Mononuclear cell (primary cell): ENCODE data around the gene PDE4D. TPM values are rescaled to one million over a fixed set of nuclear protein-coding genes. Genes with fewer than 3 reads are reported as not detected.

Source experiments
- H3K27me3 ChIP-seq: 2 replicates; pipeline ENCODE4 v1.6.0; 2011; ENCODE audit warnings: low read length, control low read depth; ENCODE audit not compliant: insufficient read depth
- H3K4me1 ChIP-seq: 2 replicates; pipeline ENCODE4 v1.5.1; 2011; ENCODE audit warnings: mild to moderate bottlenecking, low read length, control low read depth; ENCODE audit not compliant: insufficient read depth
- H3K4me3 ChIP-seq: 2 replicates; pipeline ENCODE4 v1.5.1; 2011; ENCODE audit warnings: mild to moderate bottlenecking, low read length, moderate library complexity
- H3K9me3 ChIP-seq: 2 replicates; pipeline ENCODE4 v1.5.1; 2011; ENCODE audit warnings: low read depth, mild to moderate bottlenecking, control low read depth, low read length
- total RNA-seq: library from RNA; depleted of rRNA; stranded (reverse); fragments of >200 nt; gene quantifications from one replicate; pipeline ENCODE4 v1.2.3, GENCODE V29; 2012

Gene PDE4D
- total RNA-seq, 1 donor = 171 TPM

DNA sequence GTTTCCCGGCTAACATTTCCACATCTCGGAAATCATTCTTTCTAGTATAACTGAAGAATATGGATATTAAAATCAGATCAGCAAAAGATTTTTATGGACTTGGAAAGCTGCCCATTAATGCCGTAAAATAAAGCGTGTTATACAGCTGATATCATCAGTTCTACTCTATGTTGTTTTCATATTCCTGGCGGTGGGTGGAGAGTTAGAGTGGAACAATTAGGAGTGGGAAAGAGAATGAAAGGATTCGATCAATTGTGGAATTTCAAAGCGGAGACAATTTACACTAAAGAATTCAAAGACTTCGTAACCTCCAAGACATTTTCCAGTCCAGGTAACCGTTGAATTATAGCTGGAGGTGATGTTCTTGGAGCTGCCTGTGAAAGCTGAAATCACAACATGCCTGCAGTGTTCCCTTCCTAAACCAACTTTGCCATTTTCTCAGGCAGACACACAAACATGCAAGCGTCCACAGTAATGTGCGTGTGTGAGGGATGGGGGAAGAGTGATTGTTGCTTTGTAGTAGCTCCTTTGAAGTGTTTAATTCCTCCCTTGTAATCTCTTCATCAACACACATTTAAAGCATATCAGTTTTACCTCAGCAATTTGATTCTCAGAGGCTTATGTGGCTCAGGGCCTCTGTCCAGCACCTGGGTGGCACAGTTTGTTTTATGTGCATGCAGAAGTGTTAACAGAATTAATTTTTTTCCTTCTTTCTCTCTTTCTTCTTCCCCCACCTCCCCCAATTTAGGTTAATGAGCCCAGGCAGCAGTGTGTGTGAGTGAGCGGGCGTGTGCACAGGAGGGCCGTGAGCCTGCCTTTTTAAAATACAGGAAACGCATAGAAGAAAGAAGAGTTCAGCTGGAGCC is 766.6 kb downstream of the PDE4D start:
- H3K27me3 ChIP-seq = no peaks in the 10 kb centered on the region
- H3K4me1 ChIP-seq = peaks cover 30% of the 10 kb centered on the region
- H3K4me3 ChIP-seq = peak overlapping the region; percentile 10
- no peaks in the 10 kb centered on the region for H3K9me3 ChIP-seq

DNA sequence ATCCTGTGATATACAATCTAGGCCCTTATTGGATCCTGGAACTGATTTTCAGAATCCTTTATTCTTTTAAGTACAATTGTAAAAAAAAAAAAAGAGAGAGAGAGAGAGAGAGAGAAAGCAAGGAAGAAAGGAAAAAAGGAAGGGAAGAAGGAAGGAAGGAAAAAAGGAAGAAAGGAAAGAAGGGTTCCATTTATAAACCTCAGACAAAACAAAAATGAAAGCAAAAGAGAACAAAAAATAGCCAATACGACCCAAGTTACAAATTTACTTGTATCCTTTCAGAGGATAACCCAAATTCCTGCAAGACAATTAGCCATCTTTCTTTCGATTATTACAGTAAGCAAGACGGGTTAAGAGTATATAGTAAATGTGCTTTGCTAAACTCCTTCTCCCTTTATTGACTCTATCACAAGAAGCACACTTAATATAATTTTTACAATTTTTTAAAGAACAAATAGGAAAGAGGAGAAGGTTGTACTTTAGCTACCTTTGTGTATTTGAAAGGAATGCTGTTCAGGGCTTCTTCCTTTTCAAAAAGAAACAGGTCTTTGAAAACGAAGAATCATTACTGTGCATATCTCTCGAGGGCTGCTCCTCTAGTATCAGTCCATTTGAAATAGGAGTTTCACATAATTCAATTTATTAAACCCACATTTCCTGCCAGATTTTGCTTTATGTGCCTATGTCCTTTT is 767.4 kb downstream of the PDE4D start:
- Histone ChIP-seq H3K9me3 (no peaks in the 10 kb centered on the region), H3K4me3 (no peak overlapping the region), H3K27me3 (no peaks in the 10 kb centered on the region), H3K4me1 (peaks cover 30% of the 10 kb centered on the region)

DNA sequence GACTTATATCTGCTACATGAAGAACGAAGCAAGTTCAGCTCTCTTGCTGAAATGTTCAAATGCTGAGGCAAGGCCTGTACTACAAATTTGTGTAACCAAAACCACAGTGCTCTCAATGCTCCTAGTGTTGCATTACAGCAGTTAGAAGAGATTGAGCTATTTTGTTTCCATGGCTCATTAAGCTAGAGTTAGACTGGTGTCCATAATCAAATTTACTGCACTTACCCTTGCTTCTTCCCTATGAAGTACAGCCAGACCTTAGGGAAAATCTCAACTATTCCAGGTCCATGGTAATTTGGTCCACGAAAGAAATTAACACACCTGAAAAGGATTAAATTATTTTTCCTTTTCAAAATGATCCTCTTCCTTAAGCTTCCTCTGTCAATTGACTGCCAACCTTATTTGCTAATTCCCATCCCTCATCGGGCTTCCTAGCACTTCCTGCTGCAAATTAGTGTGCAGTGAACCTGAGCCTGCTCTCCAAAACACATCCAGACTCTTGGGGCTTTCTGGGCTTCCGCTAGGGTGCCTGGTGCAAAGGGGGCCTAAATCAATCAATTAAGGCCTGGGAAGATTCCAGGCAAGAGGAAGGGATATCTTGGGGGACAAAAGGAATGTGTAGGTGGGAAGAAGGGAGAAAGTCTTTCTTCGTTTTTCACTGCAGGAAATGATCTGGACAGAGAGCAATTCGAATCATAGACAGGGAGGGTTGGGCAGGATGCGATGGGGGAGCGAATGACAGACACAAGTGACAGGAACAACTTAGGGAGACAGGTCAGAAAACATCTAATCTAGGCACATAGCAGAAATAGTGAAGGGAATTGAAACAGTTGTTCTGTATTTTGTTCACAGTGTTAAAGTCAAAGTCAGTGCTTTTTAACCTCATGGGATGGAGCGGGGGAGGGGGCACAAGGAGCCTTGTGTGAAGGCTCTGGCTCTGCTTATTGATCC is 768.2 kb downstream of the PDE4D start:
- Histone ChIP-seq H3K4me1 (peaks cover 30% of the 10 kb centered on the region), H3K4me3 (no peak overlapping the region), H3K9me3 (no peaks in the 10 kb centered on the region), H3K27me3 (no peaks in the 10 kb centered on the region)

DNA sequence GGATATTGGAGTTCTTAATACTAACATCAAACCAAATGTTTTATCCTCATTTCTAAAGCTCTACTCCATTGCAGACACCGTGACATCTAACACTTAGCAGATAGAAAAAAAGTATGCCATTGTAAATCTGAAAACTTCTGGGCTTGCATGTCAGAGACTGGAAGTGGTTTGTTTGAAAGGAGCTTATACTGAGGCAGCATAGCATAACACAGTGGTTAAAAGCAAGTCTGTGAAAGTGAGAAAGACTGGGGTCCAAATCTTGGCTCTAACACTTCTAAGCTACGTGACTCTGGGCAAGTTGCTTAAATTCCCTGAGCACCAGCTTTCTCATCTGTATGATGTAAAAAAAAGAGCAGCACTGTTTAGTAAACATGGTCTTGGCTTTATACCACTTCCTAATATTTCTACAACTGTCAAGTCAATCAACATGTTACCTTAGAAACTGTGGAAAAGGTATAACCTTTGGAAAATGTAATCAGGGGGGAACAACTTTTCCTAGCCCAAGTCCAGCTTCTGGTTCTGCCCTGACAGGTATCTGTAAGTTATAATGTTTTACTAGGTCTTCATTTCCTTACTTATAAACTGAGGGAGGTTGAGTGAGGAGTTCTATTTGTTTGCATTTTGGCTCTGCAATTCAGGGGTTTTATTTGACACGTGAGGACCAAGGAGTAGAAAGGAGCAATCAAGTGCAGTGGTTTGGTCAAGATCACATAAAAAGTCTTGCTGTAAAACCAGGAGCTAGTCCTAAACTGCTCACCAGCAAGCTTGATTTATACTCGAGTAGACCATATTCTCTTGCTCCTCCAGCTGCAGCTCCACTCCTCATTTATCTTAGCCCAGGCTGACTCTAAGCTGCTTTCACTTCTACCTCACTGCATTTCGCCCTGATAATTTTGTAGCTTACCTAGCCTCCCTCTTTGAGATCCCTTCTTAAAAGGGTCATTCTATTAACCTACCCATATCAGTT is 769.6 kb downstream of the PDE4D start:
- H3K4me3 ChIP-seq = no peak overlapping the region
- H3K4me1 ChIP-seq = peaks cover 30% of the 10 kb centered on the region
- H3K27me3 ChIP-seq = no peaks in the 10 kb centered on the region
- H3K9me3 ChIP-seq = no peaks in the 10 kb centered on the region

DNA sequence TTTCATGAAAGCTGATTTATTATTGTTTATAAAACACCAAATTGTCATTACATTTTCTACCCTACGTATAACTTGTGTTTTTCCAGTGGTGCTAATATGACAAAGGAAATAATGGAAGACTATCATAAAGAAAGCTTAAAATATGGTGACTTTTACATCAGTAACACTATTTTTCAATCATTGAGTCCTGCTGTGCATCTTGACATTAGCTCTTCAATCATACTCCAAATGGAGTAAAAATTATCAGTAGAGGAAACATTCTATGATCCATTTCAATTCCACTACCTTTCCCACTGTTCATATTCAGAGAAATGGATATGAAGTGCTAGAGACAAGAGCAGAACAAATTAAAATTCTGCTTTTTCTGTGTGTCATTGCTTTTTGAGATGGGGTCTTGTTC is 774.0 kb downstream of the PDE4D start:
- Histone ChIP-seq H3K9me3 (no peaks in the 10 kb centered on the region), H3K27me3 (no peaks in the 10 kb centered on the region), H3K4me1 (peaks cover 5% of the 10 kb centered on the region), H3K4me3 (no peak overlapping the region)

DNA sequence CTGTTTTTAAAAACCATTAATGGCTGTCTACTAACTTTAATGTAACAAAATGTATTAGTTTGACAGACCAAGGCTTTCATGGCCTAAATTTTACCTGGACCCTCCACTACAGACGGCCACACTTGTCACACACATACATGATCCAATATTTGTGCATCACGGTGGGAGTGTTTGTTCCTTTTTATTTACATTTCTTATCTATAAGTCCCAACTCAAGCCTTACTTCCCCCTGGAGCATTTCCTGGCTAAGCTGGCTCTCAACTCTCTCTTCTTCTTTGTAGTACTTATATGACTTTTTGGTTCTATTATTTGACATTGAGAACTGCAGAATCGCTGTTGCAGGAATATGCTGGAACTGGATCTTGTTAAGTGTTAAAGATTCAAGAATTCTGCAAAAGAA is 776.2 kb downstream of the PDE4D start:
- Histone ChIP-seq H3K4me1 (no peaks in the 10 kb centered on the region), H3K27me3 (no peaks in the 10 kb centered on the region), H3K4me3 (no peak overlapping the region), H3K9me3 (no peaks in the 10 kb centered on the region)

DNA sequence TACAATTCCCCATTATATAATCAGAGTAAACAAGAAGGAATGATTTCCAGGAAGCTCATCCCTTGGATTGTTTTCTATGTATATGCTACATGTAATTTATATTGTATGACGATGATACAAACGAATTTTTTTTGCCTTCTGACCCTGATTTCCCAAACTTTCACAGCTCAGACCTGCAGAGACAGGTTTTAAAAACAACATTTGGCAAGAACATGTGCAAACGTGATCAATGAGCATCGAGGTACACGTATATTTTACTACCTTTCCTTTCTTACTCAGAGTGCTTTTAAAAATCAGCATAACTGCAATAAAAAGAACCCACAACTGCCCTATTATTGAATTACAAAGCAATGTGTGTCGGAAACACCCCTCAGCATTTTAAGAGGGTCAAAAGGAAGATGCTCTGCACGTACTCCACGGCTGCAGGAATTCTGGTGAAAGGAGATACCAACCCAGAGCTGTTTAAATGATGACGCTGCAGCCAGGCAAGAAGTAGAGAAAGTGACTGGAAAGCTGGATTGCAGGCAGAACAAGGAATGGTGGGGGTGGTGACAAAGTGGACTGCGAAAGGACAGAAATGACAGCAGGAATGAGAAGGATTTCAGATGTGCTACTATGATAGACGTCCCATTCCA is 777.2 kb downstream of the PDE4D start:
- Histone ChIP-seq H3K4me1 (no peaks in the 10 kb centered on the region), H3K9me3 (no peaks in the 10 kb centered on the region), H3K27me3 (no peaks in the 10 kb centered on the region), H3K4me3 (no peak overlapping the region)

DNA sequence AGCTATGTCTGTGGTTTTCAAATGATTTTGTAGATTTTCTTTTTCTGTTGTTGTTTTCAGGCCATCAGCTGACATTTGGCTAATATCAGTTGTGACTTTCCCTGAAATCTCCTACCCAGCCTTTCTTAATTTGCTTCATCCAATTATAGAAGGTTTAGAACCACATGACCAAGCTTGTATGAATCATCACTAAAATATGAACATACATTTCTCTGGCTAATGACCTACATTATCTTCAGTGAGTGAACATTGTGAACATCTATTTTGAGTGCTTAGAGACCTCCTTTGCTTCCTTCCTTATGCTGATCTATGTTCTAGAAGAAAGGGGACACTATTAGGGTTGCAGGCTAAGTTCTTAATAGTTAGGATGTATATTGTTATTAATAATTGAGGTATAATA is 778.2 kb downstream of the PDE4D start:
- no peaks in the 10 kb centered on the region for H3K4me1 ChIP-seq
- H3K27me3 ChIP-seq = no peaks in the 10 kb centered on the region
- H3K9me3 ChIP-seq = no peaks in the 10 kb centered on the region
- H3K4me3 ChIP-seq = no peak overlapping the region

DNA sequence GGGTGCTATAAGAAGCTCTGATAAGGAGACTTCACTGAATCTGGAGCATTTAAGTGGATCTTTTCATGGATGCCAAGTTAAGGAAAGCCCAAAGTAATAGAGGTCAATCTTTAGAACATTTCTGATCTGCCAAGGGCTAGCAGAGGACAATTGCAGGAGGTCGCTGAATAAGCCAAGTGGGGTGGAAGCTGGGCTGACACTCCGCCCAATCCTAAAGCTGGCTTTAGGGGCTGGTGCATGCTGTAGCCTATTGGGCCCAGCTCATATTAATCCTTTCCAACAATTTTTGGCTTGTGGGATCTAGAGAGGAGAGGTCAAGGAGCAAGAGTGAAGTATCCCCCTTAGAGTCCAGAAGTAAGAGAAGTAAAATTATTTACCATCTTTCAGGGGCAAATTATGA is 784.1 kb downstream of the PDE4D start:
- Histone ChIP-seq H3K9me3 (no peaks in the 10 kb centered on the region), H3K27me3 (no peaks in the 10 kb centered on the region), H3K4me3 (no peak overlapping the region), H3K4me1 (no peaks in the 10 kb centered on the region)

DNA sequence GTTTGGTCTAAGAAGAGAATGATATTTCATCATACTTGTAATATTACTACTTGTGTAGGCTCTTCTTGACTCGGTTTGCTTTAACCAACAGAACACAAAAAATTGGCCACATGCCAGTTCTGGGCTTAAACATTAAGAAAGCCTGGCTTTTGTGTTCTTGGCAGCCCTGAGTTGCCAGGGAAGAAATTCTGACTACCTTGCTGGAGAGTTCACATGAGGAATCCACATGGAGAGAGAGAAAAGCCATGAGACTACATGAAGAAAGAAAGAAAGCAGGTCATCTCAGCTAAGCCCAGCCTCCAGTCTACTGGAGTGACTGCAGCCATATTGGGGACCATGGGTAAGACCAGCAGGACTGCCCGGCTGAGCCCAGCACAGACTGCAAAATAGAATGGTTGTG is 785.8 kb downstream of the PDE4D start:
- no peak overlapping the region for H3K4me3 ChIP-seq
- H3K4me1 ChIP-seq = no peaks in the 10 kb centered on the region
- H3K9me3 ChIP-seq = no peaks in the 10 kb centered on the region
- H3K27me3 ChIP-seq = no peaks in the 10 kb centered on the region

DNA sequence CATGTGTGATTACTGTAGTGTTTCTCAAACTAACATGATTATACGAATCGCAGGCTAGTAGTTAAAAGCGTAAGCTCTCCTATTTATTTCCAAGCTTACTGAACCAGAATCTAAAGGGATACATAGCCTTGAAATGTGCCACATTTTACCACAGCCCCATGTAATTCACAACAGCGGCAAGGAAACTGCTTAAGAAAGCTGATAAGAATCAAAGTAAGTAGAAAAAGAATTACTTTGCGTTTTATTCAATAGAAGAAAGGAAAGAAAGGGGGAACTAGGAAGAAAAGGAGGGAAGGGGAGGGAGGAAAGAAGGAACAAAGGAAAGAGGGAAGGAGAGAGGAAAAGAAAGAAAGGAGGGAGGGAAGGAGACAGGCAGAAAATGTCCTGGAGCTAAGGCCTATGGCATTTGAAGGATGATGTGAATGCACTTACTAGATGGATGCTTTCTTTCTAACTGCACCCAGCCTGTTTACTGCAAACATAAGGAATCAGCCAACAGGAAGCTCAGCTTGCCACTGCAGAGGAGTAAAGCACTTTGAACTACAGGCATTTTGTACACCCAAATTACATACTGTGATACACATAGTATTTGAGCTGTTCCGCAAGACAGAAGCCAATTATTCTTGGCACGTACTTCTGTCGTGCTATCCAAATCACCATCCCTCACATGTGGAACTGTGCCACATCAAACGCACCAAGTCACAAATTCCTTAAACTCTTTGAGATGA is 789.0 kb downstream of the PDE4D start:
- Histone ChIP-seq H3K4me3 (no peak overlapping the region), H3K4me1 (peaks cover 3% of the 10 kb centered on the region), H3K27me3 (no peaks in the 10 kb centered on the region), H3K9me3 (no peaks in the 10 kb centered on the region)

DNA sequence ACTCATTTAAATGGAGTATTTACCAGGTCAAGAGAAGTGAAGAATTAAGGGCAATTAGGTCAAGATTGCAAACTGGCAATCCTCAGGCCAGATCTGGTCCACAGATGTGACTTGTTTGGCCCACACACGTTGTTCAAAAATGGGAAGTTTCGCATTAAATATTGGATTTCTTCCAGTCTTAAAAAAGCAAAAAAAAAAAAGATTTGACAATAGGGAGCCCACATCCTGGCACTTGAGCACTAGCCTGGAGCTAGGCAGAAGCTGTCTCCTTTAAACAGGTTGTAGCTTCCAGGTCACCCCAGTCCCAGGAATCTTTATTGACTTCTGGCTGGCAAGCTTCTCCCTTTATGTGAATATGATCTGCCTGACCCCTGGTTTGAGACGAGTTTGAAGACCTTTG is 790.2 kb downstream of the PDE4D start:
- H3K27me3 ChIP-seq = no peaks in the 10 kb centered on the region
- H3K4me3 ChIP-seq = no peak overlapping the region
- H3K9me3 ChIP-seq = no peaks in the 10 kb centered on the region
- peaks cover 3% of the 10 kb centered on the region for H3K4me1 ChIP-seq

DNA sequence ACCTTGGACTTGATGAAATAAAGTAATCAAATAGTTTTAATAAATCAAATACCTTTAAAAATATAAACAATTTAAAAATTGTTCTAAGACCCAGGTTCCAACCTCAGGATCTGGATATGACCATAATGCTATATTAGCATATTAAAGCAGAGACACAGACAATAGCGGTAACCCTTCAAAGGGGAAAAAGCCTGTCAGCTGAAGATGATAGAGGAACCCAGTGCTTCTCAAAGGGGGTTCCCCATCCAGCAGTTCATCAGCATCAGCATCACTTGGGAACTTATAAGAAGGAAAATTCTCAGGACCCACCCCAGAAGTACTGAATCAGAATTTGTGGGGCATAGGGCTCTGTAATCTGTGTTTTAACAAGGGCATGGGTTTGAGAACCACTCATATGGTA is 791.1 kb downstream of the PDE4D start:
- H3K9me3 ChIP-seq = no peaks in the 10 kb centered on the region

More for the DNA sequence above, 791.1 kb downstream of the PDE4D start:
- Histone ChIP-seq H3K4me1 (peaks cover 3% of the 10 kb centered on the region), H3K27me3 (no peaks in the 10 kb centered on the region), H3K4me3 (no peak overlapping the region)
